GM12872 (cell line): ENCODE data around the gene ABO.

ENCODE experiments used
- CTCF ChIP-seq: IDR thresholded peaks from 3 replicates; pipeline ENCODE4 v1.5.1; 2011; ENCODE audit warnings: low read depth, mild to moderate bottlenecking, low read length, moderate library complexity; ENCODE audit not compliant: insufficient read depth

Gene ABO

GRCh38 chr9:133274236-133275104 lies 531 bp downstream of the ABO start:
- TF ChIP-seq CTCF: no peak

- TF ChIP-seq CTCF: no peak
Observed at GRCh38 chr9:133273819-133274218, 1.2 kb downstream of the ABO start.

- no peak for TF ChIP-seq CTCF
Observed at GRCh38 chr9:133273098-133273497, 1.9 kb downstream of the ABO start.

GRCh38 chr9:133269537-133270362 lies 5.3 kb downstream of the ABO start:
- TF ChIP-seq CTCF: no peak

GRCh38 chr9:133268335-133269056 lies 6.5 kb downstream of the ABO start:
- TF ChIP-seq CTCF: no peak

GRCh38 chr9:133264235-133264764 lies 10.7 kb downstream of the ABO start:
- no peak for TF ChIP-seq CTCF

- TF ChIP-seq CTCF: no peak
Observed at GRCh38 chr9:133263557-133263956, 11.4 kb downstream of the ABO start.
